ENCODE results near the gene PROM1. TPM values are rescaled to one million over a fixed set of nuclear protein-coding genes. Genes with fewer than 3 reads are reported as not detected.

The PROM1 gene
- total and polyA plus RNA-seq, 9 of the 15 experiments (the other 6 are each of a cell fraction or from before 2014, with no cell fraction given) = 0.05 TPM; not detected in 8

GRCh38 chr4:16123356-16124084 lies 39.7 kb upstream of the PROM1 start:
- POLR2A ChIA-PET = no interaction called here
- H3K79me2 ChIP-seq (ENCODE audit: control insufficient read depth, insufficient read depth, low read length) = no peaks in the 10 kb centered on the region
- 1% methylated on average over 6 of the region's 7 CpGs for WGBS (ENCODE audit: insufficient coverage, low coverage, missing lambda C conversion rate)
- H2AFZ ChIP-seq (ENCODE audit: low read depth, low read length) = no peak overlapping the region
- no peaks in the 10 kb centered on the region for H3K4me1 ChIP-seq (replicated peaks in 1 of 2; ENCODE audit: control insufficient read depth in 2 of 2, insufficient read depth in 2 of 2, low read length in 2 of 2)
- H3K9me1 ChIP-seq (ENCODE audit: control insufficient read depth, insufficient read depth, low read length) = no peaks in the 10 kb centered on the region
- H3K36me3 ChIP-seq (ENCODE audit: control insufficient read depth, insufficient read depth, low read length) = no peaks in the 10 kb centered on the region
- no peaks in the 10 kb centered on the region for H3K9me3 ChIP-seq (replicated peaks; ENCODE audit: control insufficient read depth, insufficient read depth, low read depth, low read length)
- peaks cover 5 to 48% of the 10 kb centered on the region in 2 experiments; a peak in 3 of 5 replicates for H3K27me3 ChIP-seq (ENCODE audit: control insufficient read depth in 2 of 2, insufficient read depth in 2 of 2, low read length in 2 of 2)
- CTCF ChIA-PET (ENCODE audit: low intra/inter-chr PET ratio) = no interaction called here
- H4K20me1 ChIP-seq (replicated peaks; ENCODE audit: control insufficient read depth, insufficient read depth, low read length) = no peaks in the 10 kb centered on the region
- no peak overlapping the region for H3K4me2 ChIP-seq (ENCODE audit: insufficient read depth, low read length)
- no peak for ATAC-seq
- intact Hi-C loops (cut with micrococcal nuclease) = no loop called here
- TF ChIP-seq OTX1 (CRISPR knock-in tag; IDR thresholded peaks at IDR 0.05) = no peak
- TF ChIP-seq ILF3 (IDR thresholded peaks at IDR 0.05; ENCODE audit: borderline replicate concordance) = no peak
- TF ChIP-seq BDP1 (IDR thresholded peaks at IDR 0.05; ENCODE audit: insufficient read depth, insufficient read length) = no peak
- TF ChIP-seq MAX (CRISPR knock-in tag; IDR thresholded peaks at IDR 0.05) = no peak
- no peak for TF ChIP-seq SIRT6 (IDR thresholded peaks at IDR 0.05; ENCODE audit: low read depth, low read length)
- no peak for TF ChIP-seq SMAD4 (CRISPR knock-in tag; conservative IDR thresholded peaks at IDR 0.05)
- TF ChIP-seq TCF7 (IDR thresholded peaks at IDR 0.05; ENCODE audit: borderline replicate concordance) = no peak
- TF ChIP-seq ZNF140 (CRISPR knock-in tag; IDR thresholded peaks at IDR 0.05) = no peak
- TF ChIP-seq ZNF217 (CRISPR knock-in tag; IDR thresholded peaks at IDR 0.05) = no peak
- no peak for TF ChIP-seq ZC3H8 (IDR thresholded peaks at IDR 0.05)
- no peak for TF ChIP-seq MYNN (IDR thresholded peaks at IDR 0.05)
- TF ChIP-seq MYNN (CRISPR knock-in tag; IDR thresholded peaks at IDR 0.05) = no peak
- no peak for TF ChIP-seq CBX3 (IDR thresholded peaks at IDR 0.05; ENCODE audit: borderline replicate concordance in 1 of 2, low read length in 2 of 2)
- no peak for TF ChIP-seq TOE1 (IDR thresholded peaks at IDR 0.05; ENCODE audit: borderline replicate concordance)
- TF ChIP-seq TOE1 (CRISPR knock-in tag; IDR thresholded peaks at IDR 0.05; ENCODE audit: borderline replicate concordance, low read depth) = no peak
- no peak for TF ChIP-seq RFX5 (IDR thresholded peaks at IDR 0.05; ENCODE audit: low read depth, low read length)
- TF ChIP-seq MYBL2 (IDR thresholded peaks at IDR 0.05; ENCODE audit: low read depth) = no peak
- TF ChIP-seq MYBL2 (CRISPR knock-in tag; IDR thresholded peaks at IDR 0.05; ENCODE audit: borderline replicate concordance) = no peak
- TF ChIP-seq SMARCA4 (IDR thresholded peaks at IDR 0.05) = no peak
- in situ Hi-C loops (cut with MboI) = no loop called here
- no peak for FAIRE-seq
- H3K4me3 ChIP-seq = no peak overlapping the region
- no peak overlapping the region for H3K27ac ChIP-seq (ENCODE audit: extremely low read depth, low read depth, low read length)
- H3K9ac ChIP-seq (ENCODE audit: insufficient read depth in 1 of 2, low read depth in 2 of 2, low read length in 2 of 2) = no peak overlapping the region
- no TSS peak for BruUV-seq (replicated peaks)
- no peak for DNase-seq (ENCODE audit: extremely low read depth in 1 of 4, low spot score in 3 of 4)

Measured in K562 (cell line).